ENCODE results near the gene MXRA8. TPM values are rescaled to one million over a fixed set of nuclear protein-coding genes. Genes with fewer than 3 reads are reported as not detected.

MXRA8 gene
- total RNA-seq, 1 donor, result 249 TPM

- no peak for DNase-seq (ENCODE audit: low read depth)
- no peak for TF ChIP-seq CTCF (IDR thresholded peaks at IDR 0.05; ENCODE audit: insufficient read depth, low read depth, low read length)
- no peak overlapping the region for H3K4me3 ChIP-seq (ENCODE audit: low read depth, low read length)
These were observed 24.7 kb downstream of the MXRA8 start for GRCh38 chr1:1333551-1334241.

DNA sequence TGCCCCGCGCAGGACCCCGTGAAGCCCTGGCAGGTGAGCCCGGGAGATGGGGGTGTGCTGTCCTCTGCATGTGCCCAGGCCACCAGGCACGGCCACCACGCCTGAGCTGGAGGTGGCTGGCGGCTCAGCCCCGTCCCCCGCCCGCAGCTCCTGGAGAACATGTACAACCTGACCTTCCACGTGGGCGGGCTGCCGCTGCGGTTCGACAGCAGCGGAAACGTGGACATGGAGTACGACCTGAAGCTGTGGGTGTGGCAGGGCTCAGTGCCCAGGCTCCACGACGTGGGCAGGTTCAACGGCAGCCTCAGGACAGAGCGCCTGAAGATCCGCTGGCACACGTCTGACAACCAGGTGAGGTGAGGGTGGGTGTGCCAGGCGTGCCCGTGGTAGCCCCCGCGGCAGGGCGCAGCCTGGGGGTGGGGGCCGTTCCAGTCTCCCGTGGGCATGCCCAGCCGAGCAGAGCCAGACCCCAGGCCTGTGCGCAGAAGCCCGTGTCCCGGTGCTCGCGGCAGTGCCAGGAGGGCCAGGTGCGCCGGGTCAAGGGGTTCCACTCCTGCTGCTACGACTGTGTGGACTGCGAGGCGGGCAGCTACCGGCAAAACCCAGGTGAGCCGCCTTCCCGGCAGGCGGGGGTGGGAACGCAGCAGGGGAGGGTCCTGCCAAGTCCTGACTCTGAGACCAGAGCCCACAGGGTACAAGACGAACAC, 25.4 kb downstream of the MXRA8 start:
- no peak for TF ChIP-seq CTCF (IDR thresholded peaks at IDR 0.05; ENCODE audit: insufficient read depth, low read depth, low read length)
- DNase-seq (ENCODE audit: low read depth), result no peak
- no peak overlapping the region for H3K4me3 ChIP-seq (ENCODE audit: low read depth, low read length)

DNA sequence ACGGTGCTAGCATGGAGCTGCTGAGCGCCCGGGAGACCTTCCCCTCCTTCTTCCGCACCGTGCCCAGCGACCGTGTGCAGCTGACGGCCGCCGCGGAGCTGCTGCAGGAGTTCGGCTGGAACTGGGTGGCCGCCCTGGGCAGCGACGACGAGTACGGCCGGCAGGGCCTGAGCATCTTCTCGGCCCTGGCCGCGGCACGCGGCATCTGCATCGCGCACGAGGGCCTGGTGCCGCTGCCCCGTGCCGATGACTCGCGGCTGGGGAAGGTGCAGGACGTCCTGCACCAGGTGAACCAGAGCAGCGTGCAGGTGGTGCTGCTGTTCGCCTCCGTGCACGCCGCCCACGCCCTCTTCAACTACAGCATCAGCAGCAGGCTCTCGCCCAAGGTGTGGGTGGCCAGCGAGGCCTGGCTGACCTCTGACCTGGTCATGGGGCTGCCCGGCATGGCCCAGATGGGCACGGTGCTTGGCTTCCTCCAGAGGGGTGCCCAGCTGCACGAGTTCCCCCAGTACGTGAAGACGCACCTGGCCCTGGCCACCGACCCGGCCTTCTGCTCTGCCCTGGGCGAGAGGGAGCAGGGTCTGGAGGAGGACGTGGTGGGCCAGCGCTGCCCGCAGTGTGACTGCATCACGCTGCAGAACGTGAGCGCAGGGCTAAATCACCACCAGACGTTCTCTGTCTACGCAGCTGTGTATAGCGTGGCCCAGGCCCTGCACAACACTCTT, 26.2 kb downstream of the MXRA8 start:
- no peak for TF ChIP-seq CTCF (IDR thresholded peaks at IDR 0.05; ENCODE audit: insufficient read depth, low read depth, low read length)
- H3K4me3 ChIP-seq (ENCODE audit: low read depth, low read length), result no peak overlapping the region
- DNase-seq (ENCODE audit: low read depth), result no peak

DNA sequence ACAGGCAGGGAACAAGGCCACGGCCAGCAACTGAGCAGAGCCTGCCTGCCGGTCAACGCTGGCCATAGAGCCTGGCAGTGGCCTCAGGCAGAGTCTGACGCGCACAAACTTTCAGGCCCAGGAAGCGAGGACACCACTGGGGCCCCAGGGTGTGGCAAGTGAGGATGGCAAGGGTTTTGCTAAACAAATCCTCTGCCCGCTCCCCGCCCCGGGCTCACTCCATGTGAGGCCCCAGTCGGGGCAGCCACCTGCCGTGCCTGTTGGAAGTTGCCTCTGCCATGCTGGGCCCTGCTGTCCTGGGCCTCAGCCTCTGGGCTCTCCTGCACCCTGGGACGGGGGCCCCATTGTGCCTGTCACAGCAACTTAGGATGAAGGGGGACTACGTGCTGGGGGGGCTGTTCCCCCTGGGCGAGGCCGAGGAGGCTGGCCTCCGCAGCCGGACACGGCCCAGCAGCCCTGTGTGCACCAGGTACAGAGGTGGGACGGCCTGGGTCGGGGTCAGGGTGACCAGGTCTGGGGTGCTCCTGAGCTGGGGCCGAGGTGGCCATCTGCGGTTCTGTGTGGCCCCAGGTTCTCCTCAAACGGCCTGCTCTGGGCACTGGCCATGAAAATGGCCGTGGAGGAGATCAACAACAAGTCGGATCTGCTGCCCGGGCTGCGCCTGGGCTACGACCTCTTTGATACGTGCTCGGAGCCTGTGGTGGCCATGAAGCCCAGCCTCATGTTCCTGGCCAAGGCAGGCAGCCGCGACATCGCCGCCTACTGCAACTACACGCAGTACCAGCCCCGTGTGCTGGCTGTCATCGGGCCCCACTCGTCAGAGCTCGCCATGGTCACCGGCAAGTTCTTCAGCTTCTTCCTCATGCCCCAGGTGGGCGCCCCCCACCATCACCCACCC, 27.0 kb downstream of the MXRA8 start, which contains the start of gene TAS1R3:
TSS of gene TAS1R3 (plus strand) at position 213 of the 898 bp plus-strand sequence. CDS start at position 279, 66 bp downstream.
- no peak for DNase-seq (ENCODE audit: low read depth)
- no peak for TF ChIP-seq CTCF (IDR thresholded peaks at IDR 0.05; ENCODE audit: insufficient read depth, low read depth, low read length)
- H3K4me3 ChIP-seq (ENCODE audit: low read depth, low read length), result no peak within 1 kb of the TSS

GRCh38 chr1:1330366-1331067, 27.8 kb downstream of the MXRA8 start:
- H3K4me3 ChIP-seq (ENCODE audit: low read depth, low read length), result no peak overlapping the region
- DNase-seq (ENCODE audit: low read depth), result no peak
- TF ChIP-seq CTCF (IDR thresholded peaks at IDR 0.05; ENCODE audit: insufficient read depth, low read depth, low read length), result no peak

Data from fibroblast of villous mesenchyme (primary cell).